Lung microvascular endothelial cell (primary cell): ENCODE results near the gene CRACR2A. TPM values are rescaled to one million over a fixed set of nuclear protein-coding genes. Genes with fewer than 3 reads are reported as not detected.
A peak's percentile ranks its signal among the peaks of the same experiment; 100 is the strongest.

Source experiments
- DNase-seq, 2 donors: peaks; one replicate each; pipeline versions ENCODE4 v3.0.0 to v3.0.0-alpha.2; 2010; ENCODE audit warnings: low read depth in 2 of 2
- total RNA-seq: library from RNA; depleted of rRNA; stranded (reverse); fragments of >200 nt; gene quantifications from 2 replicates; pipeline ENCODE4 v1.2.1, GENCODE V29; 2014

Gene CRACR2A
- total RNA-seq, 1 donor from 2014 or later, result 13.9 TPM

GRCh38 chr12:3685830-3686229 is 67.1 kb downstream of the CRACR2A start:
- DNase-seq, result no peak

GRCh38 chr12:3684449-3685051 is 68.4 kb downstream of the CRACR2A start:
- DNase-seq, result peak in 1 of 2 donors; percentile 91

GRCh38 chr12:3683670-3684069 is 69.2 kb downstream of the CRACR2A start:
- DNase-seq, result peak; percentile 38 to 81

GRCh38 chr12:3681595-3682061 is 71.3 kb downstream of the CRACR2A start:
- DNase-seq, result no peak

- DNase-seq, result peak; percentile 62 to 77
Observed at GRCh38 chr12:3680919-3681594, 71.9 kb downstream of the CRACR2A start.

- DNase-seq, result no peak
Observed at GRCh38 chr12:3679831-3680230, 73.1 kb downstream of the CRACR2A start.

GRCh38 chr12:3677609-3678008 is 75.3 kb downstream of the CRACR2A start:
- no peak for DNase-seq

GRCh38 chr12:3673981-3674708 is 78.8 kb downstream of the CRACR2A start:
- no peak for DNase-seq

GRCh38 chr12:3672113-3672509 is 80.8 kb downstream of the CRACR2A start:
- DNase-seq, result no peak

- no peak for DNase-seq
Observed at GRCh38 chr12:3671330-3672112, 81.4 kb downstream of the CRACR2A start.

- no peak for DNase-seq
Observed at GRCh38 chr12:3670083-3670620, 82.8 kb downstream of the CRACR2A start.

GRCh38 chr12:3669594-3669993 is 83.3 kb downstream of the CRACR2A start:
- DNase-seq, result no peak

GRCh38 chr12:3668479-3669165 is 84.3 kb downstream of the CRACR2A start:
- no peak for DNase-seq

GRCh38 chr12:3667485-3667884 is 85.4 kb downstream of the CRACR2A start:
- no peak for DNase-seq

- no peak for DNase-seq
Observed at GRCh38 chr12:3666441-3666840, 86.5 kb downstream of the CRACR2A start.

GRCh38 chr12:3662521-3662921 is 90.4 kb downstream of the CRACR2A start:
- DNase-seq, result no peak

- no peak for DNase-seq
Observed at GRCh38 chr12:3661028-3661427, 91.9 kb downstream of the CRACR2A start.

GRCh38 chr12:3658327-3659163 is 94.4 kb downstream of the CRACR2A start:
- peak; percentile 57 to 66 for DNase-seq

GRCh38 chr12:3656946-3657622 is 95.8 kb downstream of the CRACR2A start:
- DNase-seq, result no peak
